CD4-positive, alpha-beta memory T cell (primary cell): ENCODE measurements around the gene RASD2. TPM values are rescaled to one million over a fixed set of nuclear protein-coding genes. Genes with fewer than 3 reads are reported as not detected.

ENCODE experiments used
- CTCF ChIA-PET: fragments of 350-600 bp; sonication (Branson Sonifier 250); formaldehyde crosslinking; loops from one replicate; lab custom pipeline; 2021; ENCODE audit warnings: inconsistent platforms; ENCODE audit not compliant: partially characterized antibody; lab: Charles Lee
- POLR2A ChIA-PET: fragments of 350-600 bp; sonication (Branson Sonifier 250); formaldehyde crosslinking; loops from one replicate; lab custom pipeline; 2021; ENCODE audit not compliant: partially characterized antibody; lab: Charles Lee
- DNase-seq, 5 donors: peaks; one replicate each; pipeline versions ENCODE4 v3.0.0 to v3.0.0-alpha.2; 2020 to 2022; ENCODE audit warnings: mixed read lengths in 1 of 5
- H3K27ac ChIP-seq: one replicate; pipeline ENCODE4 v1.7.0; 2013; ENCODE audit warnings: low read depth, low read length
- H3K27me3 ChIP-seq: 2 replicates; pipeline ENCODE4 v1.7.0; 2013; ENCODE audit warnings: mild to moderate bottlenecking, low read length, moderate library complexity; ENCODE audit not compliant: insufficient read depth
- H3K36me3 ChIP-seq: 2 replicates; pipeline ENCODE4 v1.7.0; 2013; ENCODE audit warnings: mild to moderate bottlenecking, low read length, moderate library complexity; ENCODE audit not compliant: insufficient read depth
- H3K4me1 ChIP-seq: 2 replicates; pipeline ENCODE4 v1.7.0; 2013; ENCODE audit warnings: mild to moderate bottlenecking, low read length, moderate library complexity; ENCODE audit not compliant: insufficient read depth
- H3K4me3 ChIP-seq, 2 donors: one replicate each; pipeline ENCODE4 v1.7.0; 2013; ENCODE audit warnings: low read length in 2 of 2, mild to moderate bottlenecking in 1 of 2
- H3K9me3 ChIP-seq, 2 donors: one replicate each; pipeline ENCODE4 v1.7.0; 2013; ENCODE audit warnings: low read length in 2 of 2, control low read depth in 1 of 2; ENCODE audit not compliant: control insufficient read depth in 1 of 2
- H3K27ac Mint-ChIP-seq, 7 donors: one replicate each; pipeline ENCODE4 v1.8.0; 2020 to 2021; ENCODE audit warnings: mixed read lengths in 7 of 7, mild to moderate bottlenecking in 6 of 7, inconsistent platforms in 3 of 7, moderate library complexity in 3 of 7
- H3K27me3 Mint-ChIP-seq, 2 donors: one replicate each; pipeline ENCODE4 v1.8.0; 2020 to 2021; ENCODE audit warnings: mixed read lengths in 2 of 2
- H3K36me3 Mint-ChIP-seq, 2 donors: one replicate each; pipeline ENCODE4 v1.8.0; 2020 to 2021; ENCODE audit warnings: mixed read lengths in 2 of 2, inconsistent platforms in 1 of 2, mild to moderate bottlenecking in 1 of 2
- H3K4me1 Mint-ChIP-seq, 4 donors: one replicate each; pipeline ENCODE4 v1.8.0; 2020 to 2021; ENCODE audit warnings: mixed read lengths in 4 of 4, mild to moderate bottlenecking in 1 of 4
- H3K4me3 Mint-ChIP-seq, 8 donors: one replicate each; pipeline ENCODE4 v1.8.0; 2020 to 2021; ENCODE audit warnings: mixed read lengths in 8 of 8, mild to moderate bottlenecking in 7 of 8, moderate library complexity in 6 of 8, inconsistent platforms in 3 of 8
- H3K9me3 Mint-ChIP-seq, 8 donors: one replicate each; pipeline ENCODE4 v1.8.0; 2020 to 2021; ENCODE audit warnings: mixed read lengths in 8 of 8, mild to moderate bottlenecking in 5 of 8, inconsistent platforms in 3 of 8, moderate library complexity in 1 of 8
- intact Hi-C: fragments of 100-400 bp; cut with micrococcal nuclease; formaldehyde crosslinking; loops from one replicate; pipeline ENCODE4 v1.15.1; 2023
- polyA plus RNA-seq, 2 donors: library from polyadenylated mRNA; unstranded; fragments of 300-500 nt; fragmentation: Illumina TruSeq; gene quantifications; one replicate each; pipeline ENCODE4 v1.2.3, GENCODE V29; 2021
- total RNA-seq, 2 experiments: library from RNA; stranded (reverse); gene quantifications; one replicate each; pipeline ENCODE4 v1.2.3, GENCODE V29; 2021

The RASD2 gene
- total and polyA plus RNA-seq, 4 experiments from 2014 or later: 0.13 TPM; not detected in 3

GRCh38 chr22:35568751-35569739 lies 28.4 kb downstream of the RASD2 start:
- Mint-ChIP-seq H3K36me3 (no peaks in the 10 kb centered on the region), H3K4me3 (no peak overlapping the region), H3K4me1 (no peaks in the 10 kb centered on the region), H3K9me3 (no peaks in the 10 kb centered on the region), H3K27me3 (peaks cover 3 to 11% of the 10 kb centered on the region in 2 donors), H3K27ac (no peak overlapping the region)
- DNase-seq: no peak
- Histone ChIP-seq H3K27me3 (no peaks in the 10 kb centered on the region), H3K36me3 (no peaks in the 10 kb centered on the region), H3K27ac (no peak overlapping the region), H3K4me3 (no peak overlapping the region), H3K4me1 (no peaks in the 10 kb centered on the region), H3K9me3 (no peaks in the 10 kb centered on the region)
- POLR2A ChIA-PET: no interaction called here
- CTCF ChIA-PET: no interaction called here
- intact Hi-C loops: no loop called here

GRCh38 chr22:35569916-35570315 lies 29.3 kb downstream of the RASD2 start:
- Mint-ChIP-seq H3K27me3 (peaks cover 2 to 14% of the 10 kb centered on the region in 2 donors), H3K4me1 (no peaks in the 10 kb centered on the region), H3K36me3 (no peaks in the 10 kb centered on the region), H3K27ac (no peak overlapping the region), H3K9me3 (no peaks in the 10 kb centered on the region), H3K4me3 (no peak overlapping the region)
- no peak for DNase-seq
- no peaks in the 10 kb centered on the region for H3K9me3 ChIP-seq
- H3K4me1 ChIP-seq: no peaks in the 10 kb centered on the region
- H3K4me3 ChIP-seq: no peak overlapping the region
- ChIA-PET POLR2A (no interaction called here), CTCF (no interaction called here)
- H3K27me3 ChIP-seq: no peaks in the 10 kb centered on the region
- H3K36me3 ChIP-seq: no peaks in the 10 kb centered on the region
- intact Hi-C loops: no loop called here
- H3K27ac ChIP-seq: no peak overlapping the region

GRCh38 chr22:35570686-35571194 lies 30.1 kb downstream of the RASD2 start:
- no peaks in the 10 kb centered on the region for H3K4me1 ChIP-seq
- ChIA-PET POLR2A (no interaction called here), CTCF (no interaction called here)
- Mint-ChIP-seq H3K4me1 (no peaks in the 10 kb centered on the region), H3K4me3 (no peak overlapping the region), H3K27me3 (peaks cover 2 to 9% of the 10 kb centered on the region in 2 donors), H3K27ac (no peak overlapping the region), H3K36me3 (no peaks in the 10 kb centered on the region), H3K9me3 (no peaks in the 10 kb centered on the region)
- no peak overlapping the region for H3K4me3 ChIP-seq
- intact Hi-C loops: no loop called here
- no peak overlapping the region for H3K27ac ChIP-seq
- no peaks in the 10 kb centered on the region for H3K36me3 ChIP-seq
- no peaks in the 10 kb centered on the region for H3K9me3 ChIP-seq
- H3K27me3 ChIP-seq: no peaks in the 10 kb centered on the region
- no peak for DNase-seq

GRCh38 chr22:35572556-35572955 lies 31.9 kb downstream of the RASD2 start:
- no peak overlapping the region for H3K4me3 ChIP-seq
- no peak overlapping the region for H3K27ac ChIP-seq
- H3K27ac Mint-ChIP-seq: no peak overlapping the region
- H3K27me3 Mint-ChIP-seq: peaks cover 2 to 6% of the 10 kb centered on the region in 2 donors
- H3K27me3 ChIP-seq: no peaks in the 10 kb centered on the region
- ChIA-PET CTCF (interaction anchor here (0.9 to 1.0 kb wide), 2 partner anchors 10 to 11 kb away, joined by 3 read pairs; no protein-coding TSS in a partner anchor), POLR2A (no interaction called here)
- no peaks in the 10 kb centered on the region for H3K9me3 Mint-ChIP-seq
- H3K9me3 ChIP-seq: no peaks in the 10 kb centered on the region
- no peaks in the 10 kb centered on the region for H3K36me3 ChIP-seq
- intact Hi-C loops: no loop called here
- no peak overlapping the region for H3K4me3 Mint-ChIP-seq
- no peaks in the 10 kb centered on the region for H3K4me1 Mint-ChIP-seq
- no peak for DNase-seq
- no peaks in the 10 kb centered on the region for H3K4me1 ChIP-seq
- no peaks in the 10 kb centered on the region for H3K36me3 Mint-ChIP-seq

GRCh38 chr22:35575116-35575748 lies 34.6 kb downstream of the RASD2 start:
- Histone ChIP-seq H3K9me3 (no peaks in the 10 kb centered on the region), H3K27me3 (no peaks in the 10 kb centered on the region), H3K4me3 (no peak overlapping the region), H3K27ac (no peak overlapping the region), H3K4me1 (no peaks in the 10 kb centered on the region), H3K36me3 (no peaks in the 10 kb centered on the region)
- peaks cover 1 to 4% of the 10 kb centered on the region in 2 donors for H3K27me3 Mint-ChIP-seq
- no peak overlapping the region for H3K4me3 Mint-ChIP-seq
- H3K4me1 Mint-ChIP-seq: peaks cover 0 to 2% (median 0%) of the 10 kb centered on the region in 4 donors
- intact Hi-C loops: no loop called here
- ChIA-PET POLR2A (no interaction called here), CTCF (interaction anchor here (0.9 to 2.3 kb wide), 6 partner anchors 9 to 145 kb away, joined by 3 to 6 read pairs (median 4); no protein-coding TSS in a partner anchor)
- H3K9me3 Mint-ChIP-seq: no peaks in the 10 kb centered on the region
- no peak overlapping the region for H3K27ac Mint-ChIP-seq
- DNase-seq: no peak
- no peaks in the 10 kb centered on the region for H3K36me3 Mint-ChIP-seq

- no peak for DNase-seq
- H3K36me3 Mint-ChIP-seq: no peaks in the 10 kb centered on the region
- no peaks in the 10 kb centered on the region for H3K36me3 ChIP-seq
- no peak overlapping the region for H3K27ac Mint-ChIP-seq
- H3K4me1 Mint-ChIP-seq: peaks cover 0 to 2% (median 0%) of the 10 kb centered on the region in 4 donors
- no peaks in the 10 kb centered on the region for H3K27me3 ChIP-seq
- no peak overlapping the region for H3K27ac ChIP-seq
- no peaks in the 10 kb centered on the region for H3K9me3 ChIP-seq
- H3K4me3 Mint-ChIP-seq: no peak overlapping the region
- no peak overlapping the region for H3K4me3 ChIP-seq
- H3K9me3 Mint-ChIP-seq: no peaks in the 10 kb centered on the region
- CTCF ChIA-PET: interaction anchor here (1.4 to 2.3 kb wide), 2 partner anchors 11 to 225 kb away, joined by 6 read pairs; no protein-coding TSS in a partner anchor
- POLR2A ChIA-PET: no interaction called here
- H3K4me1 ChIP-seq: no peaks in the 10 kb centered on the region
- intact Hi-C loops: no loop called here
- peaks cover 1 to 4% of the 10 kb centered on the region in 2 donors for H3K27me3 Mint-ChIP-seq
These were observed 36.0 kb downstream of the RASD2 start for GRCh38 chr22:35576671-35577070.
